Measurements from ENCODE around the gene ZNF546.
A peak's percentile ranks its signal among the peaks of the same experiment; 100 is the strongest.
"Not testable (repeated sequence)": the region's sequence is repeated elsewhere in the genome, so short reads cannot be mapped to it uniquely, and the experiment has no call there.

ZNF546 gene

DNA sequence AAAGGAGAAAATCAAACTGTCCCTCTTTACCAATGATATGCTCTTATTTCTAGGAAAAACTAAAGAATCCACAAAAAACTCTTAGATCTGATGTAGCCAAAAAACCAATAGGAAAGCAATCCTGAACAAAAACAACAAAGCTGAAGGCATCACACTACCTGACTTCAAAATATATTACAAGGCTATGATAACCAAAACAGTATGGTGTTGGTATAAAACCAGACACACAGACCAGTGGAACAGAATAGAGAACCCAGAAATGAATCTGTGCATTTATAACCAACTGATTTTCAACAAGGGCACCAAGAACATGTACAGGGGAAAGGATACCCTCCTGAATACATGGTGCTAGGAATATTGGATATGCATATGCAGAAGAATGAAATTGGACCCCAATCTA, 9.7 kb upstream of the ZNF546 start:
- DNase-seq = no peak

DNA sequence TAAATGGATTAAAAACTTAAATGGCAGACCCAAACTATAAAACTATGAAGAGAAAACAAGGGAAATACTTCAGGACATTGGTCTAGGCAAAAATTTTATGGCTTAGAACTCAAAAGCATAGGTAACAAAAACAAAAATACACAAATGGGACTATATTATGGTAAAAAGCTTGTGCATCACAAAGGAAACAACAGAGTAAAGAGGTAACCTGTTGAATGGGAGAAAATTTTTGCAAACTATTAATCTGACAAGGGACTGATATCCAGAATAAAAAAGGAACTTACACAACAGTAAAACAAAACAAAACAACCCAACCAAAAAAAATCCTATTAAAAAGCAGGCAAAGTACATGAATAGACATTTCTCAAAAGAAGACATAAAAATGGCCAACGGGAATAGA, 9.3 kb upstream of the ZNF546 start:
- no peak for DNase-seq

DNA sequence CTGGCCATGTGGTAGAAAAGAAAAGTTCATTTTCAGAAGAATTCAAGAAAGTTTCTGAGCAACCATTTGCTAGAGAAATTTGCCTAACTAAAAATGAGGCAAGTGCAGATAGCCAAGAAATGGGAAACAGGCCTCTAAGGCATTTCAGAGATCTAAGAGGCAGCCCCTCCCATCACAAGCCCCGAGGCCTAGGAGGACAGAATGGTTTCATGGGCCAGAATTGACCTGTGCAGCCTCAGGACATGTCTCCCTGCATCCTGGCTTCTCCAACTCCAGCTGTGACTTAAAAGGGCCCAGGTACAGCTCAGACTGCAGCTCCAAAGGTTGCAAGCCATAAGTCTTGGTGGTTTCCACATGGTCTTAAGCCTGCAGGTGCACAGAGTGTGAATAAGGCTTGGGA, 3.3 kb upstream of the ZNF546 start:
- DNase-seq = no peak

DNA sequence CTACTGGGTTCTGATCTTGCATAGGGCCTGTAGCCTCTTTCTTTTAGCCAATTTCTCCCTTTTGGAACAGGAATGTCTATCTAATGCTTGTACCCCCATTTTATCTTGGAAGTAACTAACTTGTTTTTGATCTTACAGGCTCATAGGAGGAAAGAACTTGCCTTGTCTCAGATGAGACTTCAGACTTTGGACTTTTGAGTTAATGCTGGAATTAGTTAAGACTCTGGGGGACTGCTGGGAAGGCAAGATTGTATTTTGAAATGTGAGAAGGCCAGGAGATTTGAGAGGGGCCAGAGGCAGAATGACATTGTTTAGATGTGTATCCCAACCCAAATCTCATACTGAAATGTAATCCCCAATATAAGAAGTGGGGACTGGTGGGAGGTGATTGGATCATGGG, 2.5 kb upstream of the ZNF546 start:
- DNase-seq = no peak

DNA sequence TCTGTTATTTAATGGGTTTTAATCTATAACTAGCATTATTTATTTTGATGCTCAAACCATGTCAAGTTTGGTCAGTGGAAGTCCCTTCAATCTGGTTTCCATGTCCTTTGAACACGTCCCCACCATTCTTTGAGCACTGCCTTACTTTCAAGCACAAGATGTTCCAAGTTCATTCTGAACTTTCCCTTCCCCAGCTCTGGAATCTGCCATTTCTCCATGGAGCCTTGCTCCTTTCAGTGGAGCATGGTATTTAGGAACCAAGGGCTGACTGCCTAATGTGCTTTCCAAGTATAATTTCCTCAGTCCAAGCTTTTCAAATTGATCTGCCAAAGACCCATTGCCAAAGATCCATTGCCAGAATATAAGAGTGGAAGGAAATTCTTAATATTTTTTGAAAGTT, 1.1 kb upstream of the ZNF546 start:
- no peak for DNase-seq

DNA sequence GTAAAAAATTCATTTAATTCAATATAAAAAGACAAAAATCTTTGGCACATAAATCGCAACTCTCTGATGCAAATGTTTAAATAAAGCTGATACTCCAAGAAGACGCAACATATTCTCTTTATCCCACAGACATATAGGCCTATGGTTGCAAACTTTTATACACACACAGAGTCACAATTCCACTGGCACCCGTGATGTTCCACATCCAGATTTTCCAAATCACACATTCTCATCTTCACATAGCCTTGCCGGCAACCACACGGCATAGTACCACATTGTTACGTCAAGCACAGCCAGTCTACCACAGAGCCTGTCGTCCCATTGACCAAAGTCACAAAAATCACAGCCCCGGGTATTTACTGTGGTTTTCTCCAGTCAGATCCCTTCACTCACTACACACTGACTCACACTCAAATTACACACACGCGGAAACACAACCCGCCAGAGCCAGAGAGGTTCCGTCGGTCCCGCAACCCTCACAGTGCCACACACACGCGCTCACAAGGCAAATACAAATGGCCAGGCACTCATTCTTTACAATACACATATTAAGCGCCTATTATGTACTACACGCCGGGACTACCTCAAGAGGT, 546 bp upstream of the ZNF546 start:
- peak; percentile 9 for DNase-seq

DNA sequence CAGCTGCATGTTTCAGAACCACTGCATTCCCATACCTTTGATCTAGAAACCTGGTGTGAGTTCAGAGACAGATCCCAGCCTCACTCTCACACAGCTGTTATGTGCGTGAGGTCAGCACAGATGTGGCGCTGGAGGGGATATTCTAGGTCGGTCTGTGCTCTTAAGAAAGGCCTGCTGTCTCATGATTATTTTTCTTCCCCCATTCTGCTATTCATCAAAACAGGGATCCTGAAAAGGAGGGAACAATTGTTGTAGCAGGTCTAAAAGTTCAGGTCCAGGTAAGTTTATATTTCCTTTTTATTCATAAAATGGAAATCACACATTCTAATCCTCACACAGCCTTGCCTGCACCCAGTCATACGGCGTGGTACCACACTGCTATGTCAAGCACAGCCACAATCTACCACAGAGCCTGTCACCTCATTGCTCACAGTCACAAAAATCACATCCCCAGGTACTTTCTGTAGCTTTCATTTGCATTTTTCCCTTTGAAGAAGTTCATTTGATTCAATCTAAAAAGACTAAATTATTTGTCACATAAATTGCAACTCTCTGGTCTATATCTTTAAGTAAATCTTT, 867 bp downstream of the ZNF546 start:
- no peak for DNase-seq

DNA sequence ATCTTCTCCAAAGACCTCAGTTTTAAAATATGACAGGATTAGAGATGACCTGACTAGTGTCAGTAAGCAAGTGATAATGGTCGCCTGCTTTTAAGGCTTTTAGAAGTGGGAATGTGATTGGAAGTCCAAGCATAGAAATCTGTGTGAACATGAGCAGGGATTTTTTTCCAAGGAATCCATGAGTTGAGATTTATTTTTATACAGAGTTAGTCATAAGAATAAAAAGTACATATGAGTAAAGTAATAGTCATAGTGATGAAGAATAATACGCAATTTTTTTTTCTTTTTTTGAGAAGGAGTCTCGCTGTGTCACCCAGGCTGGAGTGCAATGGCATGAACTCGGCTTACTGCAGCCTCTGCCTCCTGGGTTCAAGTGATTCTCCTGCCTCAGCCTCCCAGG, 1.6 kb downstream of the ZNF546 start:
- DNase-seq = no peak

DNA sequence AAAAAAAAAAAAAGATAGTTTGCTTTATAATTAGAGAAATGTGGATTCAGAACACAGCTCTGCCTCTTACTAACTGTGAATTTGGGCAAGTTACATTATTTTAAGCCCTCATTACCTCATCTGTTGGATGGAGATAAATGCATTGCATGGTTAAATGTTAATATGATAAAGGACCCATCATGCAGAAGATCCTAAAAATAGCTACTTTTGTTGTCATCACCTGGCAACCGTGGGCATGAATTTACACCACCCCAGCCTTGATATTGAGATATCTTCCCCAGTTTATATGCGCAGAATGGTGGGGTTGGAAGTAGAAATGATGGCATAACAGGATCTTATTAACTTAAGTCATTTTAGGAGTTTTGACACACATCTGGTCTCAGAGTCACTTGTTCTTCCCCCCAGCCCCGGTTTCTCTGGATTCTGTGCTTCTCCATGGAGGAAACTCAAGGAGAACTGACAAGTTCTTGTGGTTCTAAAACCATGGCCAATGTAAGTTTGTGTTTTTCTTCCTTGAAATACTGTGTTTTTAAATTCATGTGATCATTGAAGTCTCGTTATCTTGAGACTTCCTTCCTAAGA, 8.9 kb downstream of the ZNF546 start:
- DNase-seq = no peak

DNA sequence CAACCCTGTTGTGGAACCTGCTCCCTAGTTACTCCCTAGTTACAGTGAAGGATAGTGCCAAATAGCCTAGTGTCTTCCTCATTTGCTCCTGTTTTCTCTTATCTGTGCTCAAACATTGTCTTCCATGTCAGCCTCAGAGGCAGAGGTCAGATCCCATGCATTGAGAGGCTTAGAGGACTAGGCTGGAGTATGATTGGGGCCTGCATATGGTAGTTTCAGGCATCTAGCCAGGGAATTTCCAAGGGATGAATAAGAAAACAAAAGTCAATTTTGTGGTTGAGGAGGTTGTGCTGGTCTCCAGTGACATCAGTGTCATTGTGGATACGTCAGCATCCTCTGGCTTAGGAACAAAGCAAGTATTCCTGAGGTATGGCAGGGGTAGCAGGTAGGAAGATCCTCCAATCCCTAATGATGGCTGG, 9.4 kb downstream of the ZNF546 start:
- DNase-seq = peak; percentile 67

DNA sequence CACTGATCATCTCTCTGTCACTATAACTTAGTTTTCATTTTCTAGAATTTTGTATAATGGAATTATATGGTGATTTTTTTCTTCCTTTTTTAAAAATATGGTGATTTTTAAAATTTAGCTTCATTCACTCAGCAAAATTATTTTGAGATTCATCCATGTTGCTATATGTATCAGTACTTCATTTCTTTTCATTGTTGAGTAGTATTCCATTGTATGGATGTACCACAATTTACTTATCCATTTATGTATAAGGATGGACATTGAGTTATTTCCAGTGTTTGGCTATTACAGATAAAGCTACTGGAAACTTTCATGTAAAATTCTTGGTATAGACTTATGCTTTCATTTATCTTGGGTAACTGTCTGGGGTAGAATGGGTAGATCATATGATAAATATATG, 12.8 kb downstream of the ZNF546 start:
- no peak for DNase-seq

DNA sequence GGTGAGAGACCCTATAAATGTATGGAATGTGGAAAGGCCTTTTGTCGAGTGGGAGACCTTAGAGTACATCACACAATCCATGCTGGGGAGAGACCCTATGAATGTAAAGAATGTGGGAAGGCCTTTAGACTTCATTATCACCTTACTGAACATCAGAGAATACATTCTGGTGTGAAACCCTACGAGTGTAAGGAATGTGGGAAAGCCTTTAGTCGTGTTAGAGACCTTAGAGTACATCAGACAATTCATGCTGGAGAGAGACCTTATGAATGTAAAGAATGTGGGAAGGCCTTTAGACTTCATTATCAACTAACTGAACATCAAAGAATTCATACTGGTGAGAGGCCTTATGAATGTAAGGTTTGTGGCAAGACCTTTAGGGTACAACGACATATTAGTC, 17.1 kb downstream of the ZNF546 start:
- no peak for DNase-seq

DNA sequence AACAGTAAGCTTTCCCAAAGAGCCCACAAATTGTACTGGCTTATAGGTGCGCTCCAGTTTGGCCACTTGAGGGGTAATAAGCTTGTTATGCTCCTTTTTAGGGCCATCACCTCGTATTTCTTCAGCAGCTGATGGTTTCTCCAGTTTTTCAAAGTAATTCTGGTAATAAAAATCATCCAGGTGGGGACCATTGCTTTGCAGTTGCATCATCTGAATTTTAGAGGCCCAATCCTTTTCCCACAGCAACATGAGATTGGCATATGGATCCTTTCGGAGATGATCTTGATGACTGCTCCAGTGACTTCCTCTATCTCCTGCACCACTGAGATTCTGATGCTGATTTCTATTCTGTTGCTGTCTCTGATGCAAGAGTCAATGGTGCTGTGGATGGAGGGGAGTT, 27.1 kb downstream of the ZNF546 start:
- no peak for DNase-seq

DNA sequence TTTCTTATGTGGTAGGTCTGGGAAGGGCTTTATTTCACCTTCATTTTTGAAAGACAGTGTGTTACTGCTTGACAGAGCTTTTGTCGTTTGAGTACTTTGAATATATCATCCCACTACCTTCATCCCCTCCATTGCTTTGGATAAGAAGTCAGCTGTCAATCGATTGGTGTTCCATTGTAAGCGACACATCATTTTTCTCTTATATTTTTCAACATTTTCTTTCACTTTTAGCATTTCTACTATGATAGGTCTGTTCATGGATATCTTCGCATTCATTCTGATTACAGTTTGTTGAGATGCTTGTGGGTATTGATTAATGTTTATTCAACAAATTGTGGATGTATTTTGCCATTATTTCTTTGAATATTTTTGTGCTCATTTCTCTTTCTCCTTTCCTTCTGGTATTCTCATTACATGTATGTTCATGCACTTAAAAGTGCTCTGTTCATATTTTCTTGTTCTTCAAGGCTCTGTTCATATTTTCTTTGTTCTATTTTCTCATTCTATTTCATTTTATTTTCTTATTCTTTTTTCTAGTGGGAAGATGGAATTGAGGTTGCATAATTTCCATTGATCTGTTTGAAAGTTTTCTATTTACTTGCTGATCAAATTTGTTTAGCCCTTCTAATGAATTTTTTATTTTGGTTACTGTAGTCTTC, 29.2 kb downstream of the ZNF546 start:
- DNase-seq = no peak

DNA sequence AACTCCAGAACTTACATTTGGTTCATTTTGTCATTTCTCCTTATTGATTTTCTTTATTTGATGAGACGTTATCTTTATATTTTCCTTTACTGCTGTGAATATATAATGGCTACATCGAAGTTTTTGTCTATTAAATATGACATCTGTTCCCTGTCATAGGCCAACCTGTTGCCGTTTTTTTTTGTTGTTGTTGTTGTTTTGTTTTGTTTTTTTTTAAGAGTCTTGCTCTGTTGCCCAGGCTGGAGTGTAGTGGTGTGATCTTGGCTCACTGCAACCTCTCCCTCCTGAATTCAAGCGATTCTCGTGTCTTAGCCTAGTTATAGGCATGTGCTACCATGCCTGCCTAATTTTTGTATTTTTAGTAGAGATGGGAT, 29.7 kb downstream of the ZNF546 start:
- no peak for DNase-seq

DNA sequence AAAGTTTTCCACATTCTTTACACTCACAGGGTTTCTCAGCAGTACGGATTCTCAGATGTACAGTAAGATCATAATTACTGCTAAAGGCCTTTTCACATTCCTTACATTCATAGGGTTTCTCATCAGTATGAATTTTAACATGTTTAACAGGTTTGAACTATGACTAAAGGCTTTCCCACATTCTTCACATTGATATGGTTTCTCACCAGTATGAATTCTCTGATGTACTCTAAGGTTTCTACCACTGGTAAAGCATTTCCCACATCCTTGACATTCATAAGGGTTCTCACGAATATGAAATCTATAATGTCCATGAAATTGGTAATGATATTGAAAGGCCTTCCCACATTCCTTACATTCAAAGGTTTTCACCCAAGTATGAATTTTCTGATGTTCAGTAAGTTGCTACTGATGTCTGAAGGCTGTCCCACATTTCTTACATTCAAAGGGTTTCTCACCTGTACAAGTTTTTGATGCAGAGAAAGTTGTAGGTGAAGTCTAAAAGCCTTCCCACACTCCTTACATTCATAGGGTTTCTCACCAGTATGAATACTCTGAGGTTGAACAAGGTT, 37.2 kb downstream of the ZNF546 start:
- DNase-seq = no peak

DNA sequence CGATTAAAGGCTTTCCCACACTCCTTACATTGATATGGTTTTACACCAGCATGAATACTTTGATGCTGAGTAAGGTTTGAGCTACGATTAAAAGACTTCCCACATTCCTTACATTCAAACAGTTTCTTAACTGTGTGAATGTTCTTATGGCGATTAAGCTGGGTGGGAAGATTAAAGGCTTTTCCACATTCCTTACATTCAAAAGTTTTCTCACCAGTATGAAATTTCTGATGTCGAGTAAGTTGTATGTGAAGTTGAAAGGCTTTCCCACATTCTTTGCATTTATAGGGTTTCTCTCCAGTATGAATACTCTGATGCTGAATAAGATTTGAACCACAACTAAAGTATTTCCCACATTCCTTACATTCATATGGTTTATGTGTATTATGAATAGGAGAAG, 39.1 kb downstream of the ZNF546 start:
- DNase-seq = peak; percentile 79

DNA sequence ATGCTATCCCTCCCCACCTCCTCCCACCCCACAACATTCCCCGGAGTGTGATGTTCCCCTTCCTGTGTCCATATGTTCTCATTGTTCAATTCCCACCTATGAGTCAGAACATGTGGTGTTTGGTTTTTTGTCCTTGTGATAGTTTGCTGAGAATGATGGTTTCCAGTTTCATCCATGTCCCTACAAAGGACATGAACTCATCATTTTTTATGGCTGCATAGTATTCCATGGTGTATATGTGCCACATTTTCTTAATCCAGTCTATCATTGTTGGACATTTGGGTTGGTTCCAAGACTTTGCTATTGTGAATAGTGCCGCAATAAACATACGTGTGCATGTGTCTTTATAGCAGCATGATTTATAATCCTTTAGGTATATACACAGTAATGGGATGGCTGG, 41.2 kb downstream of the ZNF546 start:
- not testable (repeated sequence) for DNase-seq

DNA sequence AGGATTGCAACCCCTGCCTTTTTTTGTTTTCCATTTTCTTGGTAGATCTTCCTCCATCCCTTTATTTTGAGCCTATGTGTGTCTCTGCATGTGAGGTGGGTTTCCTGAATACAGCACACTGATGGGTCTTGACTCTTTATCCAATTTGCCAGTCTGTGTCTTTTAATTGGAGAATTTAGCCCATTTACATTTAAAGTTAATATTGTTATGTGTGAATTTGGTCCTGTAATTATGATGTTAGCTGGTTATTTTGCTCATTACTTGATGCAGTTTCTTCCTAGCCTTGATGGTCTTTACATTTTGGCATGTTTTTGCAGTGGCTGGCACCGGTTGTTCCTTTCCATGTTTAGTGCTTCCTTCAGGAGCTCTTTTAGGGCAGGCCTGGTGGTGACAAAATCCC, 44.9 kb downstream of the ZNF546 start:
- DNase-seq = not testable (repeated sequence)

DNA sequence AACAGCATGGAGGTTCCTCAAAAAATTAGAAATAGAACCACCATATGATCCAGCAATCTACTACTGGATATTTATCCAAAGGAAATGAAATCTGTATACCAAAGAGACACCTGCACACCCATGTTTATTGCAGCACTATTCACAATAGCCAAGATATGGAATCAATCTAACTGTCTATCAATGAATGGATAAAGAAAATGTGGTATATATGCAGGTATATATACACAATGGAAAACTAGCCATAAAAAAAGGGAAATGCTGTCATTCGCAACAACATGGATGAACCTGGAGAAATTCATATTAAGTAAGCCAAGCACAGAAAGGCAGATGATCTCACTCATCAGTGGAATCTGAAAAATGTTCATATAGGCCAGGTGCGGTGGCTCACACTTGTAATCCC, 56.6 kb downstream of the ZNF546 start:
- DNase-seq = no peak

DNA sequence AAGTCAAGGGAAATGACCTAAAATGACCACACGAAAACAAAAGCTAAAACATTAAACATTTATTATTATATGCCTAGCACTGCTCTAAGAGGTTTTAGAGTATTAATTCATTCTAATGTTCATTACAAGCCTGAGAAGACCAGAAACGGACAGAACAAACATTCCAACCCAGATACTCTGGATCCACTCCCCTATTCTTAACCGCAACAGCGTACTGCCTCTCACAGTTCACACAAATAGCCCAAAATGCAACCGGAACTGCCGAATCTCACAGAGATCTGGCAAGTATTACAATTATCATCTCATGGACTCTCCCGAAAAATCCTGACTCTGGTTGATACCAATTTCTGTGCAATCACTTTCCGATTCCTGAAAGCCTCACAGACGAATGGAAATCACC, 57.8 kb downstream of the ZNF546 start:
- DNase-seq = no peak

DNA sequence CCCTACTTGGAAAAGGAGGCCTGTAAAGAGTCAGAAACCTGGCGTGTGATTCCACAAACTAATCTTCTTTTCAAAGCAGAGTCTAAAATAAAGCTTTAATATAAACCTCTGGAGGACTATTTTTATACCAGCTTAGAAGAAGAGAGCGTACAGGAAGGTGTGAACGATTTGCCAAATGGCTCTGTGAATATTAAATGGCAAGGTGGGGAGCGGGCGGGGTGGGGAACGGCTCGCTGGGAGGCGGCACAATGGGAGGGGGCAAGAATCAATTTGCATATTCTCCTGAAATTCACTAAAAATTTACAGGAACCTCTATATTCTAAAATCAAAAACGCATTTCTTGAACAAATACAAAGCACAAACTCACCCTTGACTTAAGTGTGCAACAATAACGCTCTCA, 58.2 kb downstream of the ZNF546 start:
- DNase-seq = no peak

DNA sequence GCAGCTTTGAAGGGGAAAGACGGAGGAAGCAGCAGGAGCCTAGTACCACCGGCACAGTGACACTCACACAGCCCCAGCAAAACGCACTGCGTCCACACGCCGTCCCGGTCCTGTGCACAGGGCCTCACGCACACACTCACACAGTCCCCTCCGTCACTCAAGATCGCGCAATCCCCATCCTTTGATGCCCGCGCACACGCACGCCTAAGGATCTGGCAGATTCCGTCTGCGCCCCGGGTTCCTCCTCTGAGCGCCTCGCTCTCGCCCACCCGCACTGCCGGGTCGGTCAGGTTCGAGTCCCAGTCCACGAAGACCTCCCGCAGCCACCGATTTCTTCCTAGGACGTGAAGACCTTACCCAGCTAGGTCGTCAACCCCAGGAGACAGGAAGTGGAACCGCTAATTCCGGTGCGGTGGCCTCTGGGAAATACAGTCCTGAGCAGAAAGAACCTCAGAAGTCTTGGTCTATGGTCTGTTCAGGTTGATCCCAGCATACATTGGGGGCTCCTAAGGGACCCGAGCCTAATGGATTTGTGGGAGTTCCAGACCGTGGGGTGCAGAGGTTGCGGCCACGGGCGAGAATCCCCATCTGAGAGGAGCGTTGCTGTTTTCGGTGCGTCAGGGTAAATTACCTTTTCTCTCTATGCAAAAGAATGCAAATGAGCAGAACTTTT, 59.1 kb downstream of the ZNF546 start, which contains the start of gene ZNF780B:
TSS of gene ZNF780B (minus strand) at position 400 of the 673 bp plus-strand sequence. CDS start 5,899 bp downstream, outside the sequence.
- no peak for DNase-seq
